HG03139 (cell line): ENCODE data around the gene PLPP6.
"Not testable (repeated sequence)": the region's sequence is repeated elsewhere in the genome, so short reads cannot be mapped to it uniquely, and the experiment has no call there.

Source experiments
- ATAC-seq: cut with Tn5 transposase; IDR thresholded peaks from one replicate; pipeline ENCODE4 v1.9.1; 2021; ENCODE audit not compliant: unreplicated experiment

The PLPP6 gene

DNA sequence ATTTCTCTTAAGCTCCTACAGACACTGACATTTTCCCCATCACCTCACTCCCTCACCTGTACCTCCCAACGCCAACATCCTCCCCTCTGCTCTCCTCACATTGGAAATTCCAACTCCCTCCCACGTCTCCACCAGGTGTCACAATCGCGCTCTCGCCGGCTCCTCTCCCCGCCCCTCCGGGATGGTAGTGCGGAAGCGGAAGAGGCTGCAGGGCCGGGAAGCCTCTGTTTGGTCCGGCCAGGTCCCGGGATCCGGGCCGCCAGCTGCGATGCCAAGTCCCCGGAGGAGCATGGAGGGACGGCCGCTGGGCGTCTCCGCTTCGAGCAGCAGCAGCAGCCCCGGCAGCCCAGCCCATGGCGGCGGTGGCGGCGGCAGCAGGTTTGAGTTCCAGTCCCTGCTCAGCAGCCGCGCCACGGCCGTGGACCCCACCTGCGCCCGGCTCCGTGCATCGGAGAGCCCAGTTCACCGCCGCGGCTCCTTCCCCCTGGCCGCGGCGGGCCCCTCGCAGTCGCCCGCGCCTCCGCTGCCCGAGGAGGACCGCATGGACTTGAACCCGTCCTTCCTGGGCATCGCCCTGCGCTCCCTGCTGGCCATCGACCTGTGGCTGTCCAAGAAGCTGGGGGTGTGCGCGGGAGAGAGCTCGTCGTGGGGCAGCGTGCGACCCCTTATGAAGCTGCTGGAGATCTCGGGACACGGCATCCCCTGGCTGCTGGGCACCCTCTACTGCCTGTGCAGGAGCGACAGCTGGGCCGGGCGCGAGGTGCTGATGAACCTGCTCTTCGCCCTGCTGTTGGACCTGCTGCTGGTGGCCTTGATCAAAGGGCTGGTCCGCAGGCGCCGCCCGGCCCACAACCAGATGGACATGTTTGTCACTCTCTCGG, at the start of gene PLPP6:
TSS of gene PLPP6 (plus strand) at position 187 of the 881 bp plus-strand sequence. CDS start at position 269, 82 bp downstream.
- peak; percentile 86 for ATAC-seq

DNA sequence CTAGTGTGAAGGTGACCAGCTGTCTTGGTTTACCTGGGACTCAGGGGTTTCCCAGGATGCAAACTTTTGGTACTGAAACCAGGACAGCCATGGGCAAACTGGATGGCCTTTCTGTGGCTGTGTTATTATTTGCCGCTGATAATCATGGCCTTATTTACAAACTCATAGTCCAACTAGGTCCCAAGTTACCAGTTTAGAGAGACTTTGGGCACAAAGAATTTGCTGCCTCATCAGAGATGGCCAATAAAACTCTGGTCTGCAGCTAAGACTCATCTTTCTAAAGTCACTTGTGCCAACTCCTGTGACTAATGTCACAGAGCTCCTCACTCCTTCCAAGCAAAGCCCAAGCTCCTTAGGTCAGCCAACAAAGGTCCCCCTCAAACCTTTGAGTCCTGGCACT, 47.5 kb upstream of the PLPP6 start:
- no peak for ATAC-seq

DNA sequence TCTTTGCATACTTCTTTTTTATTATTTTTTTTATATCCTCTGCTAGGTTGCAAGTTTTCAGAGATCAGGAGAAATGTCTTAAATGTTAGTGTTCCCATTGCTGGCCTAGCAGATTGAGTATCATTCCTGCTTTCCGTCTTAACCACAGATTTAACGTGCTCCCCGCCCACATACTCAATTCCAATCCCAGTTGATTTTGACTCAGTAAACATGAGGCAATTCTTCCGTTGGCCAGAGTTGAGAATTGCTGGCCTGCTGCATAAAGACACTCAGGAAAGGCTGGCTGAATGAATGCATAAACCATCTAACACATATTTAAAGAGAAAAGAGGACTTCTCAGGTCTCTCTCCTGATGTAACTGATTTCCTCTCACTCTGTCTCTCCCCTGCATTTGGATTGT, 46.8 kb upstream of the PLPP6 start:
- no peak for ATAC-seq

DNA sequence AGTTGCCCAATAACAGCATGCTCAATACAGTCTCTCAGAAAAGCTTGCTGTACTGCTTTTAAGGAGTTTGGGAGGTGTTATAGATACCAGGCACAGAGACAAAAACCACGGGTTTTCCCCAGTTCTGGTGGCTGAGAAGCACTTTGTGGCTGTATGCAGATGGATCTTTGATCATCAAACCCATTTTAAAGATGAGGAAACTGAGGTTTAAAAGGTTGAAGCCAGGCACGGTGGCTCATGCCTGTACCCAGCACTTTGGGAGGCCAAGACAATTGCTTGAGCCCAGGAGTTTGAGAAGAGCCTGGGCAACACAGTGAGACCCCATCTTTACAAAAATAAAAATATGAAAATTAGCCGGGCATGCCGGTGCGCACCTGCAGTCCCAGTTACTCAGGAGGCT, 46.3 kb upstream of the PLPP6 start:
- ATAC-seq: no peak

DNA sequence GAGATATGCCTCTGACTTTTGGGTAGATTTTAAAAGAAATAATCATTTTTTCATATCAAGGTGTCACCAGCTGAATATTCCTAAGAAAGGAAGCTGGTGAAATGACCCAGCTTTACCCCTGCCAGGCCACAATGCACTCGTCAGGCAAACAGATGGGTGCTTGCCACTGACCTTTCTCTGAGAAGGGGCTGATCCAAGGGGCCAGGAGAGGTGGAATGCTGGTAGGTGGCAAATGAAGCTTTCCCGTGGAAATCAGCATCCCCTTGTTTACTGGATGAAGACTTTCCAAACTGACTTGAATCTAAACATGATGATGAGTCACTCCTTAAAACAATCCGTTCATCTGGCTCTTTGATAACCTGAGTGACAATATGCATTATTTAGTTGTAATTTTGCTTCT, 44.3 kb upstream of the PLPP6 start:
- ATAC-seq: no peak

DNA sequence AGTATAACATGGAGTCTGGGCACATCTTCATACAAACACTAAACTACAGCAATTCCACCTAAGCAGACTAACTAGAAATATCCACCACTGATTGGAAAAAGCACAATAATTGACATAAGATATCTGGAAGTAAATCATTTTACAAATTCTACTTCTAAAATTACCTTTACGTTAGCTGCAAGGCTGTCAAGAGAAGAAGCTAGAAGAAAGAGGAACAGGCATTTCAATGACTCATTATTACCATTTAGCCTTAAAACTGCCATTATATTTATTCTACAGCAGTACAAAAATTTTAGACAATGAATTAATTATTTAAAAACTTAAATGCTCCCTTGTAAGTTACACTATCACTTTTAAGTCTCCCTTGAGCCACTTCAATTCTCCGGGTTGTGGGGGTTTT, 43.4 kb upstream of the PLPP6 start:
- no peak for ATAC-seq

DNA sequence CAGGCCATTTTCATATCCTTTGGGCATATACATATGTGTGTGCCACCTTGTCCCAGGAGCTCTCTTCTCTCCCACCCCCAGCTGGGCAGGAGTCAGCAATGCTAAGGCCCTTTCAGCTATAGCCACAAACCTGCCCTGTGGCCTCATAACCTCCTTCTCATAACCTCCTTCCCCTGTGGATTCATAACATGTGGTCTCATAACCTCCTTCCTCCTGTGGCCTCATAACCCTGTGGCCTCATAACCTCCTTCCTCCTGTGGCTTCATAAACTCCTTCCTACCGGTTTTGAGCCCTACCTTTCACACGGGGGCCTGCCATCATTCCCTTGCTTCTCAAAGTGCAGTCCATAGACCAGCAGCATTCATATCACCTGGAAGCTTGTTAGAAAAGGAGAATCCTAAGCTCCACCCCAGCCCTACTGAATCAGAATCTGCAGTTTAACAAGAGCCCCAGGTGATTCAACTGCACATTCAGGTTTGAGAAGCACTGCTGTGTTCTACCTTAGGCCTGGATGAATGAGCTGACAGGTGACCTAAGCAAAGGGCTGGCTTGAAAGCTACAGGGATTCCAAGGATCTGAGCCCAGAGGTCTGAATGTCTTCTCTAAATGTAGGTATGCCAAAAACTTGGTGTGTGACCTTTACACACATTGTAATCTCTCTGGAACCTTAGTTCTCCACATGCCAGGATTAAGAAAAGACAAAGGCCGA, 41.9 kb upstream of the PLPP6 start:
- no peak for ATAC-seq

DNA sequence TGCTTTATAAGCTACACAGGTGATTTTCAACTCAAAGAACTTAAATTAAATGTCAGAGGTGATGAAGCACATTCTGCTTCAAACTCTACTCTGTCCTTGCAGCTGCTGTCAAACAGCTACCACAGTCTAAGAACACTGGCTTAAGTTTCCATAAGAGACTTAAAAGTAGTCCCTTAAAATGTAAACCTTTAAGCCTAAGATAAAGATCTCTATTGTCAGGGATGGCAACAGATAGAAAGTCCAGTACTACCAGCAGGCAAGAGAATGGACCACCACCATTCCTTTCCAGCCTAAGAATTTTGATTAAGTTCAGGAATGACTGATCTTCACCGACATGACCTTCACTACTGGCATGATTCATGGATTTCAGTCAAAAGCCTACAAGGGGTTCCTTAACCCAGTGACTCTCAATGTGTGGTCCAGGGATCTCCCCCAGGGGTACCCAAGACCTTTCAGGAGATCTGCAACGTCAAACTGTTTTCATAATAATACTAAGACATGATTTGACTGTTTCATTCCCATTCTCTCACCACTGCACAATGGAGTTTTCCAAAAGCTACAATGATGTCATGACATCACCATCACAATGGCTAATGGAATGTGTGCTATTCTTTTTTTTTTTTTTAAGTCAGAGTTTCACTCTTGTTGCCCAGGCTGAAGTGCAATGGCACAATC, 41.1 kb upstream of the PLPP6 start:
- no peak for ATAC-seq

DNA sequence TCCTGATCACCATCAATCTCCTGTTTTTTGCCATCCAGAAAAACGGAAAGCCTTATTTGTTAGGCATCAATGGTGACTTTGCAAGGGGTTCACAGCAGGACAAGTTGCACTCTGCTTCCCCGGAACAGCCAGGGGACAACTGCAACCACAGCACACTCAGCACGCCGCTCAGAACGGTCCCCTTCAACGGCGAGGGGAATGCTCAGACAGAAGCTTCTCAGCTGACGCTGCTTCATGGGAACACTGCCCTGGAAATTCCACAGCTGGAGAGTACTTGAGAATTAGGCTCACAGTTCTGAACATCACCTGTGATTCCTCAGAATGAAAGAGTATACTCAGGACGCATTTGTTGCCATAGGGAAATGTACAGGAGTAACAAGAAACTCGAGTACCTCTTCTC, 40.1 kb upstream of the PLPP6 start:
- ATAC-seq: no peak

DNA sequence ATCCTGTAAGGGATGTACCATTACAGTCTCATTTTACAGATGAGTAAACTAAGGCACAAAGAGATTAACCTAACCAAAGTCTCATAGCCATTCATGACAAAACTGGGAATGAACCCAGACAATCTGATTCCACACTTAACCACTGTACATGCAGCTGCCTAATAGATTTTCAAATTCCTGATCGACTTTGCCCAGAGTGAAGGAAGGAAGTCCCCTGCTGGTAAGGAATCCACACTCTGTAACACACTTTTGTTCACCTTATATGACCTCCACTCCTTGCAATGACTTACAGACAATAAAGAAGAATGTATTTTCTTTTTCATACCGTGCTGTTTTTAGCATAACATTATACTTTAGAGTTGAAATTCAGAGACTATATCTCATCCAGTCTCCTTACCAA, 31.3 kb upstream of the PLPP6 start:
- ATAC-seq: no peak

DNA sequence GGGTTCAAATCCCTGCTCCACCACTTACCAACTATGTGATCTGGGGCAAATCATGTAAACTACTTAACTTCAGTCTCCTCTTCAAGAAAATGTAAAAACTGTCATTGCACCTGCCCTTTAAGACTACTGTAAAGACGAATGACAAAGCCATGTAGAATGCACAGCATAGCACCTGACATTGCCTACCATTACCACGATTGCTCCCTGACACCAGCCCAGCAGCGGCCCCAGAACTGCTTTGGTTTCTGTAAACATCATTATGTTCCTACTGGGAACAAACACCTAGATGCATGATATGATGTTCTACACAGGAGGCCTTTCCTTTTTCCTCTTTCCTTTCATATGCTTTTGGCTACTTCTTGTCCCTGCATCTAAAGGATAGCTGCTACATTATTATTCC, 23.1 kb upstream of the PLPP6 start:
- no peak for ATAC-seq

DNA sequence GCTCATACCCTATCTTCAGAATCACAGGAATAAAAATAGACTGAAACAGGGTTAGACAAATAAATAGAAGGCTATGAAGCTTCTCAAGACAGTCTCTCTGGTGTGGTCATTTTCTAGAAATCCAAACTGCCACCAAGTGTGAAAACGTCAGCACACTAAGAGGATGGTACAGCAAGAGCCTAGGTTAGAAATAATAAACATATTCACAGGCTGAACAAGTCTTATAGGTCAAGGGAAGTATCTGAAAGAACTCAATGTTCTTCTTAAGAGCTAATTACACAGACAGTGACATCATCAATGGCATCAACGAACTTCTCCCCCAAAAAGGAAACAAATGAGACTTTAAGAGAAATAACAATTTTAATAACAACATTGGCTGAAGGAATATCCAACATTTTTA, 22.7 kb upstream of the PLPP6 start:
- no peak for ATAC-seq

DNA sequence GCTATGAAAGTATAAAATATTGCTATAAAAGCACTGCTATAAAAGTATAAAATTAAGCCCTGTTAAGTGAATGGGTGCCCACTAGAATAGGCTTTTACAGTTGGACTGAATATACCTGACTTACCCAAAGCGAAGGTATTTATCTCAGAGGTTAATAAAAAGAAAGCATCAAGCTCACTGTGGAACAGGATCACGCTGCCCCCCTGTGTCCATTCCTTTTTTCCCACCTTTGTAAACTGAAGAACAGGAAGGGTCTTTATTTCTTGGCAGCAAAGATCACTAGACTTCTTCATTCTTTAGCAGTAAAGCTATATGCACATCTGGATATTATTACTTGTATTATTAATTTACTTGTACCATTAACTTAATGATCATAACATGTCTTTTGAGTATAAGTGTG, 22.1 kb upstream of the PLPP6 start:
- no peak for ATAC-seq

DNA sequence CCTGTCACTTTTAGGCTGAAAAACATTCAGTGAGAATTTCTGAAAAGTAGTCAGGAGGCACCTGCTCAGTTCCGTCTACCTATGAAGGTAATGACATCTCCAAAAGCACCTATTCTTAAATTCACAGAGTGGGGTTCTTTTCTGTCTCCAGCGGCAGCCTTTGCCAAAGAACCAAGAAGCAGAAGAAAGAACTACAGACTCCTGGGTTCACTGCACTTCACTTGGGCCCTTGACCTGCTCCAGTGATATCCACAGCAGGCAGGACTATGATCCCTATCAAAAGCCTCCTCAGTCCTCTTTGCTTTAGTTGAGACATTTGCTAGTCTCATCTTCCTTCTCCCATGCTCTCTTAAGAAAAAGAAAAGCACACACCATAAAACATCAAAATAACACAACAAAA, 19.7 kb upstream of the PLPP6 start:
- no peak for ATAC-seq

DNA sequence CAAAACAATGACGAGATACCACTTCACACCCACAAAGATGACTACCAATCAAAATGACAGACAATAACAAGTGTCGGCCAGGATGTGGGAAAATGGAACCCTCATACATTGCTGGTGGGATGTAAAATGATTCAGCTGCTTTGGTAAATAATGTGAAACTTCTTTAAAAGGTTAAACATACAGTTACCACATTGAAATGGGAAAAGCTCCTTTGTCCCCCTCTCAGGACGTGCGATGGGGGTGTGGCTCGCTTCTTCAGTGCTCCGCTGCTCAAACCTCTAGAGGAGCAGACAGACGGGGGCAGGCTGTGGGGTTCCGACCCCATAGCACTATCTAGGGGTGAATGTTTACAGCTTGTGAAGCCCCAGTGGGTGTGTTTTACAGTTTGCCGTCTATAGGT, 8.0 kb upstream of the PLPP6 start:
- ATAC-seq: no peak

DNA sequence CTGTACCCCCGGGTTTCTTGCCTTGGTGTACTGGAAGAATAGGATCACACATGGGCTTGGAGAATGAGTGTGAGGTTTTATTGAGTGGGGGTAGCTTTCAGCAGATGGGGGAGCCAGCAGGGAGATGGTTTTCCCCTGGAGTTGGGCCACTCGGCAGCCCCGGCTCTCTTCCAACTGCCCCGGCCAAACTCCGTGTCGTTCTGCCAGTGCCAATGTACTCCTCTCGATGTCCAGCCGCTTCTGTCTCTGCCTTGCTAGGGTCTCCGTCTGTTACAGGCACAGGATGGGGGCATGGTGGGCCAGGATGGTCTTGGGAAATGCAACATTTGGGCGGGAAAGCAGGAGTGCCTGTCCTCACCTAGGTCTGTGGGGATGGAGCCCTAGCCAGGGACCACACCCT, 7.6 kb upstream of the PLPP6 start:
- no peak for ATAC-seq

DNA sequence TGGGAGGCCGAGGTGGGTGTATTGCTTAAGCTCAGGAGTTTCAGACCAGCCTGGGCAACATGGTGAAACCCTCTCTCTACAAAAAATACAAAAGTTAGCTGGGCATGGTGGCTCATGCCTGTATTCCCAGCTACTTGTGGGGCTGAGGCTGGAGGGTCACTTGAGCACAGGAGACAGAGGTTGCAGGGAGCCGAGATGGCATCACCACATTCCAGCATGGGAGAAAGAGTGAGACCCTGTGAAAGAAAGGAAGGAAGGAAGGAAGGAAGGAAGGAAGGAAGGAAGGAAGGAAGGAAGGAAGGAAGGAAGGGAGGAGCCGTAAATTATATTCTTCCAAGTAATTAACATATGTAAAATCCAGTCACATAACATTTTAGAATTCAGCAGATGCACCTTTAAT, 5.9 kb upstream of the PLPP6 start:
- ATAC-seq: not testable (repeated sequence)

DNA sequence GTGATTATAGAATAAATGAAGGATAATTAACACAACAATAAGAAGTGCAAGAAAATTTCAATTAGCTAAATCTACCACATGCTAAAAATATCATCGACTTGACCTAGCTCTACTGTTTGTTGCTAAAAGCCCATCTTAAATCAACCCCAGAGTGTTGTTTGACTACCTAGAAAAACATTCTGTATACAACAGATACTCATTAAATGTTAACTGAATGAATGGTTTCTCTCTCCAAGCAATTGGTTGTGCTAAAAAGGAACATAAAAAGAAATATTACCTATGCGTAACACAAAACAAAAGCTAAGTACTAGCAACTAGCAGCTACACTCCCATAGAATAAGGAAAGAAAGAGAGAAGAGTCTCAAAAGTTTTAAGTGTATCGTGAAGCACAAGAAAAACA, 5.5 kb upstream of the PLPP6 start:
- ATAC-seq: no peak

DNA sequence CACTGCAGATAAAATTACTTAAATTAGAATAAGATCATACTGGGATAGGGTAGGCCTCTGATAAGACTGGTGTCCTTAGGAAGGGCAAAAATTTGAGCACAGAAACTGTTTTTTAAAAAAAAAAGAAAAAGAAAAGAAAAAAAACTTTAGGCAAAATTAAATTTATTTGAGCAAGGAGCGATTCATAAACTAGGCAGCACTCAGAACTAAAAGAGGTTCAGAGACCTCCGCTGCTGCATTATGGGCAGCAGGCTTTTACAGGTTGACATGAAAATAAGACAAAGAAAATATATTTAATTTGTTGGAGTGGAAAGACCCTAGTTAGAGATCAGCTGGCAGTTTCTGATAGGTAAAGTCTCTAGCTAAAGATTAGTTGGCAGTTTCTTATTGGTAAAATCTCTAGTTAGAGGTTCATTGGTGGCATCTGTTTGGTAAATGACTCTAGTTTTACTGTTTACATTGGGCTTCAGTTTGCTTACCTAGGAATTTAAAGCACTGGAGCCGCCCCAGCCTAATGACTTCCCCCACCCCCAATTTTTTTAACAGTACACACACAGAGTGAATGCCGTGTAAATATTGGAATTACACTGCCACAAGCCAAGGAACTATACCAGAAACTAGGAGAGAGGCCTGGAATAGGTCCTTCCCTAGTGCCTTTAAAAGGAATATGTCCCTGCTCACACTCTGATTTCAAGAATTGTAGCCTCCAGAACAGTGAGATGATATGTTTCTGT, 4.5 kb upstream of the PLPP6 start:
- no peak for ATAC-seq

DNA sequence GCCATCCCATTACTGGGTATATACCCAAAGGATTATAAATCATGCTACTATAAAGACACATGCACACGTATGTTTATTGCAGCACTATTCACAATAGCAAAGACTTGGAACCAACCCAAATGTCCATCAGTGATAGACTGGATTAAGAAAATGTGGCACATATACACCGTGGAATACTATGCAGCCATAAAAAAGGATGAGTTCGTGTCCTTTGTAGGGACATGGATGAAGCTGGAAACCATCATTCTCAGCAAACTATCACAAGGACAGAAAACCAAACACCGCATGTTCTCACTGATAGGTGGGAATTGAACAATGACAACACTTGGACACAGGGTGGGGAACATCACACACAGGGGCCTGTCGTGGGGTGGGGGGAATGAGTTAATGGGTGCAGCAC, 1.4 kb upstream of the PLPP6 start:
- not testable (repeated sequence) for ATAC-seq

DNA sequence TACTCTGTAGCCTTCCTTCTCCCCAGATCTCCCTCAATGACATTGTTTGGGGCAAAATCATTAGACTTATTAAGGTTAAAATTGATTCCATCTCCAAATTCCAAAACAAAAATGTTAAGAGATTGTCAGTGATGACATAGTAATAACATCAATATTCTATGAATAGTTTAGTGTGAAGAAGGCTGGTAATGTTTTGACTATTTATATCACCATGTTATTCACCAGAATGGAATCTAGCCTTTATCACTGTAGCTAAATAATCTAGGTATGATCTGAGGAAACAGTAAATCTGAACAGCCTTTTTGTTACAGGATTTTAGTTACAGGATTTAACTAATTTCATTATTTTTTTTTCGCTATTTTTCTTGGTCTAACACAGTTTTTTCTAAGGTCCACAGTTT, 929 bp upstream of the PLPP6 start:
- ATAC-seq: no peak
